HL-60/S4 treated with retinoic acid at 250 ng/mL for 4 days and 3 days (cell line): Measurements from ENCODE around the gene HSH2D.

Experiments used
- in situ Hi-C: fragments of 300-500 bp; cut with MboI; formaldehyde crosslinking; loops from 2 replicates; pipeline ENCODE4 v1.7.0; 2022; ENCODE audit warnings: low sequenced_read_pairs

HSH2D gene

DNA sequence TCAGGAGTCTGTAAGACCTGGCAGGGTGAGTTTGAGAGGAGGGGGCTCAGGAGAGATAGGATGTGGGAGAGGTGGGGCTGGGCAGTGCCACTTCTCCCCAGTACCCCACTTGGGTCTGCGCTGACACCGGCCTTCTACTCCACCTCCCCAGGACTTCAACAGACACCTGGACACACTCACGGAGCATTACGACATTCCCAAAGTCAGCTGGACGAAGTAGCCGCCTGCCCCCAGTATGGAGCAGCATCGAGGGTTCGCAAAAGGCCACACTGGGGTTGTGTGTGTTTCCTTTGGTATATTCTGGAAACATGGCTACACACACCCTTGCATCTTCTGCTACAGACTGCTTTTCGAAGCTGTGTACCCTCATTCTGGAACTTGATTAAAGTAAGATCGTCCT lies 47.3 kb downstream of the HSH2D start:
- in situ Hi-C loops, result loop anchor here (25.0 kb wide), 1 partner anchor 328 kb away; no protein-coding TSS in a partner anchor

DNA sequence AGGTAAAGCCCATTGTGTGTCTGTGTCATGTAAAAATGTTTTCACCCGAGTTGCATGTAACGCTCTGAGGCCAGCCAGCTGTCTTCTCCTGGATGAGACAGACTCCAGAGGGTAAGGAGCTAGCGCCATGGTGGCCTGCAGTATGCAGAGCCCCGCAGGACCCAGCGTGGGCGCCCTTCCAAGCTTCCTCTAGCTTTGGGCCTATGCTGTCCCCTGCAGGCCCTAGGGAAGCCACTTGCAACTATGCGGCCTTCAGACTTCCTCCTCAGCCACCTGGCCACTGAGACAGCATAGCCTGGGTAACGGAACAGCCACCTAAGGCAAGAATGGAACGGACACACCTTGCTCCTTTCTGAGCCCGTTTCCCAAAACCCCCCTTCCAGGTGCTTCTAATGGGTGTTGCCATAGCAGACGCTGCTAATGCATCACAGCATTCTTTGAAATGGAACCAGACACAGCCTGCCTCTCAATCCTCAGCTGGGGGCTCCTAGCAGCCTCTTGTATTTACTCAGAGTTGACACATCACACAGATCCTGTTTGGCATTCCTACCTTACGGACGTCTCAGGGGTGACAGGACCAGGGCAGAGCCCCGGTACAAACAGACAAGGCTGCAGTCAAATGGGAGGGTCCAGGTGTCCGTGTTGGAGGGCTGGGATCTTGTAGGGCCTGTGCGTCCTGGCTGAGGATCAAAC lies 47.9 kb downstream of the HSH2D start:
- in situ Hi-C loops, result loop anchor here (25.0 kb wide), 1 partner anchor 329 kb away; no protein-coding TSS in a partner anchor

DNA sequence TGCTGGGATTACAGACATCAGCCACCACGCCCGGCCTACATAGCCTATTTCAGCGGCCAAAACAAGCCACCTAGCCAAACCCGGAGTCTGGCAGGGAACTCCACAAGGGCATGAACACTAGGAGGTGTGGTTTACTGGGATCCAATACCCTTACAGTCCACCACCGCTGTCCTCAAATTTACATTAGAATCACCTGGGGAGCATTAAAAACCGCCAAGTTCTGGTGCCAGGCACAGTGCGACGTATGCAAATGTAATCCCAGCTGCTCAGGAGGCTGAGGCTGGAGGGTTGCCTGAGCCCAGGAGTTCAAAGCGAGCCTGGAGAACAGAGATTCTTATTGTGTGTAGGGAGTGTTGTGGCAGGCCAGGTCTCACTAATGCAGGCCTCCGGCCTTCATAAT lies 50.0 kb downstream of the HSH2D start:
- in situ Hi-C loops, result loop anchor here (25.0 kb wide), 1 partner anchor 331 kb away; no protein-coding TSS in a partner anchor

DNA sequence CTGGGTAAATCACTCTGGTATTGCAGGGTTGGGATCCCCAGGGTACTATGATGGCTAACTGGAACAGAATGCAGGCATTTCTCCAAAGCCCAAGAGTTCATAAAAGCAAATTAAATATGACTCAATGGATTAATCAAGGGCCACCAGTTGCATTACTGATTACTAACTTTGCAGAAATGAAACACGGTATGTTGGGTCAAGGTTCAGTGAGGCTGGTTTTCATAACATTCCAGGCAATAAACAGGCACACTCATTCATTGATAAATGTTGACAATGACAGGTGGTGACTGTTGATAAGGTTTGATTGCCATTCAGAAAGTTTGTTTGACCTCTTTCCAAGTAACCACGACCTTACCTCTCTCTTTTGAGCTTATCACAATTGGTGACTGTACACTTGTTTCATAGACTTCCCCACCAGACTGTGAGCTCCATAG lies 53.7 kb downstream of the HSH2D start:
- in situ Hi-C loops, result loop anchor here (25.0 kb wide), 1 partner anchor 335 kb away; no protein-coding TSS in a partner anchor

DNA sequence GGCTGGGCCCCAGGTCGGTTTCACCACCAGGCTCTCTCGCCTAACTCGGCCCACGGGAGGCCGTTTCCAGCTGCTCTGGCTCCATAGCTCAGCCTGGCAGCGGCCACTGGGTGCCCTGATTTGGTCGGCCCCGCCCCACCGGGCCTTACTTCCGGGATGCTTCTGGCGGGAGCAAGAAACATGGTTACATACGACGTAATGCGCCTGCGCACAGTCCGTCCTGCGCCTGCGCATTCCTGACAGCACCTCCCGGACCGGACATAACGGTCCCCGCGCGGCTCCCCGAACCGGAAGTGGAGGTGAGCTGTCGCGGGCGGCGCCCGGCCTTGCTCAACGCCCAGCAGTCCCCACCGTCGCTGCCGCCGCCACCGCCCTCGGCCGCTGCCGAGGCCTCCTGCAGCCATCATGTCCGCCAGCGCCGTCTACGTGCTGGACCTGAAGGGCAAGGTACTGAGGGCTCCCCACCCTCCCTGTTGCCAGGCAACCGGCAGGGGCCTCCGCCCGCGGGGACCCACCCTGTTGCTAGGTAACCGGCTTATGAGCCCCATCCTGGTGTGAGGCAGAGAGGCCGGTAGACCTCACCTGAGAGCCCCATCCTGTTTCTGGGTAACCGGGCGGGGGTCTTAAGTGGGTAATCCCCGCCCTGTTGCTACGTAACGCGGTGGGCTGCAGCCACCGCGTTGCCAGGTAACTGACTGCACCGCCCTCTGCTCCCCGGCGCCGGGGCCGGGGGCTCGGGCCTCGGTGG lies 54.3 kb downstream of the HSH2D start, which contains the start of gene AP1M1:
Gene AP1M1 (plus strand): TSS at position 290 of the 748 bp plus-strand sequence. CDS start 116 bp downstream, at position 406.
- in situ Hi-C loops, result loop anchor here (25.0 kb wide), 1 partner anchor 335 kb away; no protein-coding TSS in a partner anchor

DNA sequence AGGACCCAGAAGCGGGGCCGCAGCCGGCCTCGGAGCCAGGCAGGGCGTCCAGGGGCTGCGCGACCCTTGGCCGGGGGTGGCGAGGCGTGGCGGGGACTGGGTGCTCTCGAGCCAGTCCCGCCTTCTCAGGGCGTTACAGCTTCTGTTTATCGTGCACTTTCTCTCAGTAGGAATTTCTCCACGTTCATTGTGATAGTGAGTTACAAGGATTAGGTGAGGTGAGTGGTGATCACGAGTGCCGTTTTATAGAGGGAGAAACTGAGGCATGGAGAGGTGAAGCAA lies 54.8 kb downstream of the HSH2D start:
- in situ Hi-C loops, result loop anchor here (25.0 kb wide), 1 partner anchor 336 kb away; no protein-coding TSS in a partner anchor

DNA sequence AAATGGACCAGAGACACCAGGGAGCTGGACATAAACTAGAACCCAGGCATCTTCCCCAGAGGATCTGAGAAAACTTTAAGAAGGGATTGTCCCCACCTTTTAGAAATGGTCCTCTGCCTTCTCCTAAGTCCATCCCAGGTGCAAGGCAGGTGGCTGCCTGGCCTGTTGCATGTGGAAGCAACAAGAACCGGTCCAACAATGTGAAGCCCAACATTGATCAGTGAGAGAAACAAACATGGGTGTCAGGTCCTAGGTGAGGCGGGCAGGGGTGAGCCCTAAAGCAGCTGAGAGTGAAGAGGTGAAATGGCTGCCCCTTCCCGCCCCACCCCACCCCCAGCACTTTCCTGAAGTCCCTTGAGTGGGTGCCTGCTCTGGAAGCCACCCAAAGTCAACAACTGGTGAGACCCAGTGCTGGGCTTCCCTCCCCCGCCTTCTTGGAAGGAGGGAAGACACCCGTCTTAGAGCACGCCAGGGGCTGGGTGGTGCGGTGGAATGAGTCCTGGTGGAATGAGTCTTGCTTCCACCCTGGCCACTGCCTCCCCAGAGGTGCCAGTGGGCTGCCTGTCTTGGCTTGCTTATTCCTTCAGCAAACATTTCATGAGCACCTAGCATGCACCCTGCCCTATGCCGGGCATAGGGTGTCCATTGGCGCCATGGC lies 55.9 kb downstream of the HSH2D start:
- in situ Hi-C loops, result loop anchor here (25.0 kb wide), 1 partner anchor 337 kb away; no protein-coding TSS in a partner anchor

DNA sequence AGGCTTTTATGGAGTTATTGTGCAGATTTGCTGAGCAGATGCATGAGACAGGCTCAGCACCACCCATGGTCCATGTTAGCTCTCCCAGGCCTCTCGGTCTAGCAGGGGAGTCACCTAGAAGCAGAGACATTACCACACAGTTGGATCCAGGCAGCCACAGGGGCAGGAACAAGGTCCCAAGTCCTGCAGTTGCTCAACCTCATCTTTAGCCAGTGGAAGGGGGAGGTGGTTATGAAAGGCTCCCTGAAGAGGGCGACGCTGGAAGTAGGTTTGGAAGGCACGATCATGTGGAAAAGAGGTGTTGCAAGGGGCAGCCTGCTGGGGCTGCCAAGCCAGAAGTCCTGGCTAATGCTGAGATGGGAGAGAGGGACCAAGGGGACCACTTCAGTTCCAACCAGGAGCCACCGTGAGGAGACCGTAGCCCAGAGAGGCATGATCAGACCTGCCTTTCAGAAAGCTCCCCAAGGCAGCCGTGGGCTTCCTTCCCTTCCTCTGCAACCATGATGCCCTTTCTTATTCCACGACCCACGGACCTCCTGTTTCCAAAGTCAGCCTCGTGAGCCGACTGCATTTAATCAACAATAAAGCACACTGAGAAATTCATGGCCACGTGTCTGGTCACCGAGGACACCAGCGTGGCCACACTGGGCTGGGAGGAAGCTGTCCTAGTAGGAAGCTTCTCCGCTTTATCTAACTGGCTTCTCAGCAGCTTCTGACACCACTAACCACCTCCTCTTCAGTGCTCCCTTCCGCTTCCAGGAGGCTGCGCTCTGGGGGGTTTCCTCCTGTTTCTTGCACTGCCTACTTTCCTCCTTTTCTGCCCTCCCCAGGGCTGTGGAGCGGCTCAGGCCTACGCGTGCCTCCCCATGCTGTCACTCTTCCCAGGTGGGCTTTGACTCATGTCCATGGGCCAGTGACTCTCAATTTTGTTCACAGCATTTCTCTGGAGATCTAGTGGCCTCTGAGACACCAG lies 56.8 kb downstream of the HSH2D start:
- in situ Hi-C loops, result no loop called here

DNA sequence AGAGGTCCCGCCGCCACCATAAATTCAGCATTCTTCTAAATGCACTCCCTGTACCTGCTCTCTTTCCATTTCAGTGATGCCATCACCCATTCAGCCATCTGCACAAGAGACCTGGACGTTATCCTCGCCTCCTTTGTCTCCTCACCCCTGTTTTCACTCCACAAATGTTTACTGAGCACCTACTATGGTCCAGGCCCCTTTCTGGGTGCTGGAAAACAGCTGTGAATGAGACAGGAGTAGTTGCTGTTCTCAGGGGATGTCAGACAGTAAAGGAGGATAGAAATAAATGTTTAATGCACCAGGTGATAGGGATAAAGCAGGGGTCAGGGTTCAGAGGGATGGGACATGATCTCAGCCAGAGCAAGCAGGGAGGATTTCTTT lies 57.5 kb downstream of the HSH2D start:
- in situ Hi-C loops, result no loop called here

DNA sequence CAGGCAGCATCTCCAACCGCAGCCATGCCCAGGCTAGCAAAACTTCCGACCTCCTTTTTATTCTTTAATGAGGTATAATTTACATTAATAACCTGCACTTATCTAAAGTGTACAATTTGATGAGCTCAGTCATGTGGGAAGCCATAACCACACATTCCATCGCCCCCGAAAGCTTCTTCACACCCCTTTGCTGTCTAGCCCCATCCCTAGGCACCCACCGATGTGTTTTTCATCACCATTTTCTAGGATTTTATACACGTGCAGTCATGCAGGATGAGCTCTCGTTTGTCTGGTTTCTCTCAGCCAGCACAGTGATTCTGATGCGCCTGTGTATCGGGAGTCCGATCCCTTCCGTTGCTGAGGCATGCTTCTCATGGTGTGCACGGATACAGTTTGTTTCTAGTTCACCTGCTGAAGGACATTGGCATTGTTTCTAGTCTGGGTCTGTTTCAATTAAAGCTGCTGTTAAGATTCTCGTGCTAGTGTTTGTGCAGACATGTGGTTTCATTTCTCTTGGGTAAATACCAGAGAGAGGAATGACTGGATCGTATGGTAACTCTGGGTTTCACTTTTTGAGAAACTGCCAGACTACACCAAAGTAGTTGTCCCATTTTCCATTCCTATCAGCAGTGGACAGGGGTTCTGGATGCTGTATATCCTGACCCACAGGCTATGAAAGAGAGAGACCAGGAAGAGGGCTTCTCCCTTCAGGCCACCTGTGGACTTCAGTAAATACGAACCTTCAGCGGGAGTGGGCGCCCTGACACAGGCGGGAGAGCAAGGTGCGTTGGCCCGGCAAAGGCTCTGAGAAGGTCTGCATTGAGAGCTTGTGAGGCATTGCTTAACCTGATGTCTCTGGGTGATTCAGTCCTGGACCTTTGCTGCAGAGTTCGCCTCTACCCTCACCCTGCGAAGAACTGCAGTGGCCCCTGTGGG lies 59.1 kb downstream of the HSH2D start:
- in situ Hi-C loops, result no loop called here

DNA sequence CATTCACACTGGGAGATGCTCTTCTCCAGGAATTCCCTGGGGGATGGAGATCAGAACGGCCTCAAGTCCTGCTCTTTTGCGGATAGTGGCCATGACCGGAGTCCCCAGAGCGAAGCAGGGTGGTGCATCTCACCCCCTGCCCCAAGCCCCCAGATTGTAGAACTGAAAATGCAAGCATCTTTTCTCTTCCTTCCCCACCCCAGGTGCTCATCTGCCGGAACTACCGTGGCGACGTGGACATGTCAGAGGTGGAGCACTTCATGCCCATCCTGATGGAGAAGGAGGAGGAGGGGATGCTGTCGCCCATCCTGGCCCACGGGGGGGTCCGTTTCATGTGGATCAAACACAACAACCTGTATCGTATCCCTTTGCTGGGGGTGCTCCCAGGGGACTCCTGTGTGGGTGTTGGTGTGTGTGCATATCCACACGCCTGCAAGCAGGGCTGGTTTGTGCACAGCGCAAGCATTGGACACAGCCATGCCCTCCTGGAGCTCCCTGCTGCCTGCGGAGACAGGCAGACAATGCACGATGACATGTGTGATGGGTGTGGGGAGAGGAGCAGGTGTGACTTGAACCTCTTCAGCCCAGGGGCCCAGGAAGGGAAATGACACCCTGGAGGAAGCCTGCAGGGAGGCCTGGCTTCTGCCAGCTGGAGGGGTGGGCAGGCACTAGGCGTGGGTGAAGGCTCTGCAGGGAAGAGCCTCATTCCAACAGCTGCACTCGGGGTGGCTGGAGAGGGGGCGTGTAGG lies 59.9 kb downstream of the HSH2D start:
- in situ Hi-C loops, result no loop called here

DNA sequence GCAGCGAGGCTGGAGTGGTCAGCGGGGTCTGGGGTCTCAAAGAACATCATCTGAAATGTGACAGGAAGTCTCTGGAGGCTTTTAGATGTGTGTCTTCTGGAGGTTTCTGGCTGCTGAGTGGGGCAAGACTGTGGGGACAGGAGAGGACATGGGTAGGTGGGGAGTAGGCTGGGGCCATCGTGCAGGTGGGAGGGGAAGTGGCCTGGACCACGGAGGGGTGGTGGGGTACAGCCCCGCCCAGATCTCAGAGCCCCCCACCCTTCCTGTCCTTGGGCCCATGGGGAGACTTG lies 60.5 kb downstream of the HSH2D start:
- in situ Hi-C loops, result no loop called here

DNA sequence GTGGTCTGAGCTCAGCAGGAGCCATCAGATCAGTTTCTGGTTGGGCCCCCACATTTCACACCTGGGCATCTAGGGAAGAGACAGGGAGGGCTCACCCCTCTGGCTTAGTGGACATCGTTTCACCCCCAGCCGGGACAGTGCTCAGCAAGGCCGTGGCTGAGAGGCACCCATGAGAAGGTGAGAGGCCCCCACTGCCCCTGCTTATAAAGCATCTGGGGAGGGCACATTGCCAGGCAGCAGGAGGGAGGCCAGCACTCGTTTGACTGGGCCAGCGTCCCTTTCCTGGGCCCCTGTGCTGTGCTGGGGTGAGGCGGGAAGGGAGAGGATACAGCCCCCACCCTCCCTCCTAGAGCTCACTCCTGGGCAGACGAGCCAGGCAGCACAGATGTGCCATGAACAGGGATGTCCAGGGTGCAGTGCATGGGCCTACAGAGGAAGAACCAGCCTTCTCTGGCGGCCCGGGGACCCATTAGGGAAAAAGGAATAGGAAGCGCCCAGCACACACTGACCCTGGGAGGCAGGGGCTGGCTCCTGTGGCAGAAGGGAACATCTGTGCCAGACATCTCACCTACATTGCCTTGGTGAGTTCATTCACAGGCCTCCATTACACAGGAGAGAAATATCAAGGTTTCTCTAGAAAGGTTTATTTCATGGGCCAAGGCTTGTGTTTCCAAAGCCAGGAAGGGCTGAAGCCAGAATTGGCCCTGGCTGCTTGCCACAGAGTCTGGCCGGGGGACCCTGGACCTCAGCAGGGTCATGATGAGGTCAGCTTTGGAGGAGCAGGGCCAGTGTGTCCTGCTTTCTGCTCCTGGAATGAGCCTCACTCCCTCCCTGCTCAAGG lies 61.9 kb downstream of the HSH2D start:
- in situ Hi-C loops, result no loop called here

DNA sequence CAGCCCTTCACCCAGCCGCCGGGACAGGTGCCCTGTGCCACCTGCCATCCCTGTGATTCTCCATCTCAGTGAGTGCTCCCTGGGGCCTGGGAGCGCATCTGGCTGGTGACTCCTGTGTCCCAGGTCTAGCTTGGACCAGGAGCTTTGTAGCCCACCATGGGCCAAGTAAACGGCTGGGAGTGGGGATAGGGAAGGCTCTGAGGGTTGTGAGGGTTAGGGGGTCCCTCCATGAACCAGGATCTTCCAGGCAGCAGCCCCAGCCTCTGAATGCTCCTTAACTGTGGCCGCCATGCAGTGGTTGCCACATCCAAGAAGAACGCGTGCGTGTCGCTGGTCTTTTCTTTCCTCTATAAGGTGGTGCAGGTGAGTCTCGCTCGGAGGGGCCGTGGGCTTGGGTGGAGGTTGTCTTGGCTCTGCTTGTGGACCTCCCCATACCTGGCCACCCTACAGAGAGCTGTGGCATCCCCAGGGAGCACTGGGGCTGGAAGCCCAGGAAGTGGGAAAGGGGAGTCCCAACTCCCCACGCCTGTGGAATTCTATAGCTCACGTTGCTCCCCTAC lies 62.6 kb downstream of the HSH2D start:
- in situ Hi-C loops, result no loop called here

DNA sequence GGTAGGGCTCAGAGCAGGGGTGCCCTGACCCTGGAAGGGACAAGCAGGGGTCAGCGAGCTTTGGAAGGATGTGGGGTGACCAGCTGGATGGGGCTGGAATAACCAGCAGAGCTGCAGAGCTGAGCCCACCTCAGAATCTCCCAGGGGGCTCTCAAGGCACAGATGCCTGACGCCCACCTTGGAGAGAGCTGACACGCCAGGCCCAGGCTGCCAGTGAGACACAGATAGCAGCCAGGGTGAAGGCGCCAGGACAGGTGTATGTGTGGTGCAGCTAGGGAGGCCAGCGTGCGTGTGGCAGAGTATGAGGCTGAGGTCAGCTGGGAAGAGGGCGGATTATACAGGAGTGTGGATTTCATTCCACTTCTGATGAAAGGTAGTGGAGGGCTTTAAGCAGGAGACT lies 63.2 kb downstream of the HSH2D start:
- in situ Hi-C loops, result no loop called here

DNA sequence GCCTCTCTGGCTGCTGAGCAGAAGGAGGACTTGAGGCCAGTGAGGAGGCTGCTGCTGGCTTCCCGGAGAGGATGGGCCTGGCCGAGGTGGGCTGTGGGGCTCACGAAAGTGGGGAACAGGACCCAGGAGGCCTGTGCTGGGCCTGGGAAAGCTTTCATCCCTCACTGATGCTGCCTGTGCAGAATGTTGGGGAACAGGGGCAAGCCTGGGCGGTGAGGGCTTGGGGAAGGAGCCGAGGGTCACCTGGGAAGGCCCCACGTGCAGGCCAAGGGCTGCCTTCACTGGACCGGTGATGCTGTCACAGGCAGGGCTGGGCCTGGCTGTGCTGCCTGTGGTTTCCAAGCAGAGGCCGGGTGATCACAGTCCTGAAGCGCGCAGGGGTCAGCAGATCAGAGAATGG lies 63.6 kb downstream of the HSH2D start:
- in situ Hi-C loops, result no loop called here

DNA sequence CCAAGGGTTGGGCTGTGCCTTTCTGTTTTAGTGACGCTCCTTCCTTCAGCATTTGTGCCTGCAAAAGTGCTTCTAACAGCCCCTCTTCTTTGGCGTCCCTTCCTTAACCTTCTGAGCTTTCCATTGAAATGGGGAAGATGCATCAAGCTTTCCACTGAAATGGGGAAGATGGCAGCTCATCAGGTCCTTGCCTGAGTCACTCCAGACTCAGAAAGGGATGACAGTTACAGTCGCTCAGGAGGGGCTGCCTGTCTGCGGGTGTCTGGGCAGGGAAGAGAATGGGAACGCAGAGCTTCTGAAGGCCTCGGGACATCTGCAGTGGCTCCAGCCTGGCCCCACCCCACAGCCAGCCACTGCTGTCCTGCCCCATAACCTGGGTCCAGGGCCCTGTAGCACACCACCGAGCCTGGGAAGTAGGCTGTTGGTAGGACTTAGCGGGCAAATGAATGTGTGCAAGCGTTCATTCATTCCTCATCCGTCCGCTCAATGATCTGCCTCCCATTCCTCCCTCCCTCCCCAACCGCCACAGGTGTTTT lies 64.1 kb downstream of the HSH2D start:
- in situ Hi-C loops, result no loop called here
